HepG2 (cell line): ENCODE measurements around the gene NOP9. TPM values are rescaled to one million over a fixed set of nuclear protein-coding genes. Genes with fewer than 3 reads are reported as not detected.

Source experiments
- CBFB ChIP-seq: sonication (generic); formaldehyde crosslinking; IDR thresholded peaks from 2 replicates; pipeline ENCODE4 v1.4.0; 2020; ENCODE audit warnings: missing genetic modification reagents
- GATAD2A ChIP-seq: IDR thresholded peaks from 2 replicates; pipeline ENCODE4 v1.6.1; 2016
- KMT2B ChIP-seq: IDR thresholded peaks from 2 replicates; pipeline ENCODE4 v1.6.1; 2016; ENCODE audit warnings: missing genetic modification reagents, missing compliant biosample characterization
- MED1 ChIP-seq: sonication (generic); formaldehyde crosslinking; IDR thresholded peaks from 2 replicates; pipeline ENCODE4 v1.4.0; 2020; ENCODE audit warnings: missing genetic modification reagents
- PITX1 ChIP-seq: sonication (generic); formaldehyde crosslinking; IDR thresholded peaks from 2 replicates; pipeline ENCODE4 v1.5.1; 2020; ENCODE audit warnings: mild to moderate bottlenecking, missing genetic modification reagents
- ZFP36L1 ChIP-seq: sonication (generic); formaldehyde crosslinking; IDR thresholded peaks from 2 replicates; pipeline ENCODE4 v1.8.0; 2022; ENCODE audit warnings: mild to moderate bottlenecking, missing genetic modification reagents, moderate library complexity
- ZNF292 ChIP-seq: sonication (generic); formaldehyde crosslinking; IDR thresholded peaks from 2 replicates; pipeline ENCODE4 v1.8.1; 2022; ENCODE audit warnings: mild to moderate bottlenecking, low read depth, missing genetic modification reagents, borderline replicate concordance
- ZNF382 ChIP-seq: sonication (generic); formaldehyde crosslinking; IDR thresholded peaks from 2 replicates; pipeline ENCODE4 v1.5.0; 2020; ENCODE audit warnings: missing genetic modification reagents, mild to moderate bottlenecking, borderline replicate concordance
- ZNF556 ChIP-seq: sonication (generic); formaldehyde crosslinking; IDR thresholded peaks from 2 replicates; pipeline ENCODE4 v1.4.0; 2020; ENCODE audit warnings: mild to moderate bottlenecking, missing genetic modification reagents, borderline replicate concordance
- polyA plus RNA-seq, 8 experiments: library from polyadenylated mRNA; depleted of rRNA in 3 of 8; stranded (reverse) in 7 of 8; unstranded in 1 of 8; fragments of >200 nt; fragmentation: Illumina TruSeq in 4 of 8; extraction: Trizol in 4 of 8; gene quantifications; 2 replicates each; pipeline versions ENCODE4 v1.2.1 to v1.2.3, GENCODE V29; 2011 to 2016; ENCODE audit warnings: low read depth in 4 of 8, missing spikeins in 1 of 8, mixed read lengths in 1 of 8; ENCODE audit not compliant: insufficient read depth in 1 of 8
- total RNA-seq, 5 experiments: library from RNA; depleted of rRNA; stranded (reverse); fragments of >200 nt; fragmentation: Illumina TruSeq; extraction: Trizol; gene quantifications; 2 replicates each; pipeline ENCODE4 v1.2.3, GENCODE V29; 2016; ENCODE audit warnings: low read depth in 1 of 5
- TF ChIP-seq, protein P1 (sequence below), 2 experiments: sonication (generic) in 1 of 2; formaldehyde crosslinking in 1 of 2; IDR thresholded peaks; 2 replicates each; pipeline versions ENCODE4 v1.6.1 to v1.9.0; 2014 to 2022; ENCODE audit warnings: antibody characterized with exemption in 1 of 2, borderline replicate concordance in 1 of 2, inconsistent platforms in 1 of 2, low read depth in 1 of 2, missing genetic modification reagents in 1 of 2
- TF ChIP-seq, protein P2 (sequence below): sonication (generic); formaldehyde crosslinking; IDR thresholded peaks from 2 replicates; pipeline ENCODE4 v1.5.0; 2020; ENCODE audit warnings: missing genetic modification reagents
- TF ChIP-seq, protein P3 (sequence below): sonication (generic); formaldehyde crosslinking; IDR thresholded peaks from 2 replicates; pipeline ENCODE4 v1.4.0; 2020; ENCODE audit warnings: missing genetic modification reagents

The NOP9 gene
- total and polyA plus RNA-seq, 2 of the 13 experiments (the other 11 are each of a cell fraction or from before 2014, with no cell fraction given) = 24.5 to 61.6 TPM

DNA sequence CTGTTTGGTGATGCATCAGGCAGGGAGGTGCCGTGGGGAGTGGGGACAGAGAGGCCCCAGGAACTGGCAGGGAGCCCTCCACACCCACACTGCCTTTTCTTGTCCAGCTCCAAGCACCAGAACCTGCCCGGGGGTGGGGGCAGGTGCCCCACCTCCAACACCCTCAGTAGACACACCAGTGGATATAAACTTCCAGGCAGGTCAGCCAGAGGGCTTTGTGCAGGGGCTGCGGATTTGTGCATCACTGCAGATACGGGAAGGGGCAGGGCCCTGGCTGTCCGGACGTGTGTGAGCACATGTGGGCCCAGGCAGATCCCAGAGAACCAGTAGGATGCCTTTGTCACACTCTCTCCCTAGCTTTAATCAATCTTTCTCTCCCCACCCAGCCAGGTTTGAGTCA lies 35.4 kb upstream of the NOP9 start (continued):
- no peak for TF ChIP-seq ZNF556
- no peak for TF ChIP-seq PITX1
- no peak for TF ChIP-seq ZNF382 (CRISPR knock-in tag)
- no peak for TF ChIP-seq CBFB (CRISPR knock-in tag)
- TF ChIP-seq GATAD2A (CRISPR knock-in tag) = no peak
- TF ChIP-seq, protein P1, sequence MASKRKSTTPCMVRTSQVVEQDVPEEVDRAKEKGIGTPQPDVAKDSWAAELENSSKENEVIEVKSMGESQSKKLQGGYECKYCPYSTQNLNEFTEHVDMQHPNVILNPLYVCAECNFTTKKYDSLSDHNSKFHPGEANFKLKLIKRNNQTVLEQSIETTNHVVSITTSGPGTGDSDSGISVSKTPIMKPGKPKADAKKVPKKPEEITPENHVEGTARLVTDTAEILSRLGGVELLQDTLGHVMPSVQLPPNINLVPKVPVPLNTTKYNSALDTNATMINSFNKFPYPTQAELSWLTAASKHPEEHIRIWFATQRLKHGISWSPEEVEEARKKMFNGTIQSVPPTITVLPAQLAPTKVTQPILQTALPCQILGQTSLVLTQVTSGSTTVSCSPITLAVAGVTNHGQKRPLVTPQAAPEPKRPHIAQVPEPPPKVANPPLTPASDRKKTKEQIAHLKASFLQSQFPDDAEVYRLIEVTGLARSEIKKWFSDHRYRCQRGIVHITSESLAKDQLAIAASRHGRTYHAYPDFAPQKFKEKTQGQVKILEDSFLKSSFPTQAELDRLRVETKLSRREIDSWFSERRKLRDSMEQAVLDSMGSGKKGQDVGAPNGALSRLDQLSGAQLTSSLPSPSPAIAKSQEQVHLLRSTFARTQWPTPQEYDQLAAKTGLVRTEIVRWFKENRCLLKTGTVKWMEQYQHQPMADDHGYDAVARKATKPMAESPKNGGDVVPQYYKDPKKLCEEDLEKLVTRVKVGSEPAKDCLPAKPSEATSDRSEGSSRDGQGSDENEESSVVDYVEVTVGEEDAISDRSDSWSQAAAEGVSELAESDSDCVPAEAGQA (IDR thresholded peaks at IDR 0.05; ENCODE audit: low read depth) = no peak
- TF ChIP-seq, protein P1 (CRISPR knock-in tag; IDR thresholded peaks at IDR 0.05; ENCODE audit: borderline replicate concordance) = no peak
- TF ChIP-seq ZNF292 (CRISPR knock-in tag) = no peak
- TF ChIP-seq ZFP36L1 (CRISPR knock-in tag) = no peak
- TF ChIP-seq MED1 (CRISPR knock-in tag) = no peak
- no peak for TF ChIP-seq KMT2B (CRISPR knock-in tag)
- TF ChIP-seq, protein P2, sequence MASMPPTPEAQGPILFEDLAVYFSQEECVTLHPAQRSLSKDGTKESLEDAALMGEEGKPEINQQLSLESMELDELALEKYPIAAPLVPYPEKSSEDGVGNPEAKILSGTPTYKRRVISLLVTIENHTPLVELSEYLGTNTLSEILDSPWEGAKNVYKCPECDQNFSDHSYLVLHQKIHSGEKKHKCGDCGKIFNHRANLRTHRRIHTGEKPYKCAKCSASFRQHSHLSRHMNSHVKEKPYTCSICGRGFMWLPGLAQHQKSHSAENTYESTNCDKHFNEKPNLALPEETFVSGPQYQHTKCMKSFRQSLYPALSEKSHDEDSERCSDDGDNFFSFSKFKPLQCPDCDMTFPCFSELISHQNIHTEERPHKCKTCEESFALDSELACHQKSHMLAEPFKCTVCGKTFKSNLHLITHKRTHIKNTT (CRISPR knock-in tag) = no peak
- TF ChIP-seq, protein P3, sequence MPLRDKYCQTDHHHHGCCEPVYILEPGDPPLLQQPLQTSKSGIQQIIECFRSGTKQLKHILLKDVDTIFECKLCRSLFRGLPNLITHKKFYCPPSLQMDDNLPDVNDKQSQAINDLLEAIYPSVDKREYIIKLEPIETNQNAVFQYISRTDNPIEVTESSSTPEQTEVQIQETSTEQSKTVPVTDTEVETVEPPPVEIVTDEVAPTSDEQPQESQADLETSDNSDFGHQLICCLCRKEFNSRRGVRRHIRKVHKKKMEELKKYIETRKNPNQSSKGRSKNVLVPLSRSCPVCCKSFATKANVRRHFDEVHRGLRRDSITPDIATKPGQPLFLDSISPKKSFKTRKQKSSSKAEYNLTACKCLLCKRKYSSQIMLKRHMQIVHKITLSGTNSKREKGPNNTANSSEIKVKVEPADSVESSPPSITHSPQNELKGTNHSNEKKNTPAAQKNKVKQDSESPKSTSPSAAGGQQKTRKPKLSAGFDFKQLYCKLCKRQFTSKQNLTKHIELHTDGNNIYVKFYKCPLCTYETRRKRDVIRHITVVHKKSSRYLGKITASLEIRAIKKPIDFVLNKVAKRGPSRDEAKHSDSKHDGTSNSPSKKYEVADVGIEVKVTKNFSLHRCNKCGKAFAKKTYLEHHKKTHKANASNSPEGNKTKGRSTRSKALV (CRISPR knock-in tag) = no peak
